Nephron progenitor cell (in vitro differentiated cells): ENCODE results near the gene OR1S2.

Source experiments
- DNase-seq: peaks from one replicate; pipeline ENCODE4 v3.0.0; 2021
- H3K27ac Mint-ChIP-seq: 2 replicates; pipeline ENCODE4 v1.8.0; 2021; ENCODE audit warnings: mild to moderate bottlenecking, moderate library complexity, mixed read lengths
- H3K27me3 Mint-ChIP-seq: 2 replicates; pipeline ENCODE4 v1.8.0; 2021; ENCODE audit warnings: mild to moderate bottlenecking, low read depth, mixed read lengths; ENCODE audit not compliant: poor library complexity
- H3K36me3 Mint-ChIP-seq: 2 replicates; pipeline ENCODE4 v1.8.0; 2021; ENCODE audit warnings: low read depth, mixed read lengths
- H3K4me1 Mint-ChIP-seq: 2 replicates; pipeline ENCODE4 v1.8.0; 2021; ENCODE audit warnings: mixed read lengths
- H3K4me3 Mint-ChIP-seq: 2 replicates; pipeline ENCODE4 v1.8.0; 2021; ENCODE audit warnings: mild to moderate bottlenecking, moderate library complexity, mixed read lengths
- H3K9me3 Mint-ChIP-seq: 2 replicates; pipeline ENCODE4 v1.8.0; 2021; ENCODE audit warnings: mild to moderate bottlenecking, moderate library complexity, mixed read lengths
- TF ChIP-seq, protein P1 (sequence below): fragments of 200-600 bp; sonication (generic); IDR thresholded peaks from 2 replicates; pipeline ENCODE4 v1.5.0; 2021; ENCODE audit warnings: antibody characterized with exemption

The OR1S2 gene

DNA sequence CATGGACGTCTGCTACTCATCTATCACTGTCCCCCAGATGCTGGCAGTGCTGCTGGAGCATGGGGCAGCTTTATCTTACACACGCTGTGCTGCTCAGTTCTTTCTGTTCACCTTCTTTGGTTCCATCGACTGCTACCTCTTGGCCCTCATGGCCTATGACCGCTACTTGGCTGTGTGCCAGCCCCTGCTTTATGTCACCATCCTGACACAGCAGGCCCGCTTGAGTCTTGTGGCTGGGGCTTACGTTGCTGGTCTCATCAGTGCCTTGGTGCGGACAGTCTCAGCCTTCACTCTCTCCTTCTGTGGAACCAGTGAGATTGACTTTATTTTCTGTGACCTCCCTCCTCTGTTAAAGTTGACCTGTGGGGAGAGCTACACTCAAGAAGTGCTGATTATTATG lies 24.3 kb downstream of the OR1S2 start:
- H3K36me3 Mint-ChIP-seq = no peaks in the 10 kb centered on the region
- no peaks in the 10 kb centered on the region for H3K4me1 Mint-ChIP-seq
- peaks cover 4% of the 10 kb centered on the region for H3K9me3 Mint-ChIP-seq
- DNase-seq = no peak
- no peak overlapping the region for H3K4me3 Mint-ChIP-seq
- peaks cover 4% of the 10 kb centered on the region for H3K27me3 Mint-ChIP-seq
- H3K27ac Mint-ChIP-seq = no peak overlapping the region
- TF ChIP-seq, protein P1, sequence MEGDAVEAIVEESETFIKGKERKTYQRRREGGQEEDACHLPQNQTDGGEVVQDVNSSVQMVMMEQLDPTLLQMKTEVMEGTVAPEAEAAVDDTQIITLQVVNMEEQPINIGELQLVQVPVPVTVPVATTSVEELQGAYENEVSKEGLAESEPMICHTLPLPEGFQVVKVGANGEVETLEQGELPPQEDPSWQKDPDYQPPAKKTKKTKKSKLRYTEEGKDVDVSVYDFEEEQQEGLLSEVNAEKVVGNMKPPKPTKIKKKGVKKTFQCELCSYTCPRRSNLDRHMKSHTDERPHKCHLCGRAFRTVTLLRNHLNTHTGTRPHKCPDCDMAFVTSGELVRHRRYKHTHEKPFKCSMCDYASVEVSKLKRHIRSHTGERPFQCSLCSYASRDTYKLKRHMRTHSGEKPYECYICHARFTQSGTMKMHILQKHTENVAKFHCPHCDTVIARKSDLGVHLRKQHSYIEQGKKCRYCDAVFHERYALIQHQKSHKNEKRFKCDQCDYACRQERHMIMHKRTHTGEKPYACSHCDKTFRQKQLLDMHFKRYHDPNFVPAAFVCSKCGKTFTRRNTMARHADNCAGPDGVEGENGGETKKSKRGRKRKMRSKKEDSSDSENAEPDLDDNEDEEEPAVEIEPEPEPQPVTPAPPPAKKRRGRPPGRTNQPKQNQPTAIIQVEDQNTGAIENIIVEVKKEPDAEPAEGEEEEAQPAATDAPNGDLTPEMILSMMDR = no peak

DNA sequence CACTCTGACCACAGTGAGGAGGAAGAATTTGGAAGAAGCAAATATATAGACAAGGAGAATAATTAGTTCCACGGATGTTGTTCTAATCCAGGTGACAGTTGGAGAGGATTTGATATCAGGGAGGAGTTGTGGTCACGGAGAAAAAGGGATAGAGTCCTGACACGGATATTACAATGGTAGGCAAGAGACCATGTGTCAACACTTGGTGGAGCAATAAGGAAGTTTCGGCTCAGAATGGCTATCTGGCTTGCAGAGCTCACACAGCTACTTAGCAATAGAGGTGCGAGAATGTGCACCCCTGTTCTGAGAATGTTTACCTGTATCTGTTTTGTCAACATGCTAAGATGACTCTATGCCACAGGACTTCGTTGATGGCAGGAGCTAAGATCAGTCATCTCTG lies 25.5 kb downstream of the OR1S2 start:
- TF ChIP-seq, protein P1 = no peak
- no peaks in the 10 kb centered on the region for H3K4me1 Mint-ChIP-seq
- no peaks in the 10 kb centered on the region for H3K36me3 Mint-ChIP-seq
- no peak for DNase-seq
- H3K27ac Mint-ChIP-seq = no peak overlapping the region
- peaks cover 4% of the 10 kb centered on the region for H3K9me3 Mint-ChIP-seq
- peaks cover 8% of the 10 kb centered on the region for H3K27me3 Mint-ChIP-seq
- no peak overlapping the region for H3K4me3 Mint-ChIP-seq

DNA sequence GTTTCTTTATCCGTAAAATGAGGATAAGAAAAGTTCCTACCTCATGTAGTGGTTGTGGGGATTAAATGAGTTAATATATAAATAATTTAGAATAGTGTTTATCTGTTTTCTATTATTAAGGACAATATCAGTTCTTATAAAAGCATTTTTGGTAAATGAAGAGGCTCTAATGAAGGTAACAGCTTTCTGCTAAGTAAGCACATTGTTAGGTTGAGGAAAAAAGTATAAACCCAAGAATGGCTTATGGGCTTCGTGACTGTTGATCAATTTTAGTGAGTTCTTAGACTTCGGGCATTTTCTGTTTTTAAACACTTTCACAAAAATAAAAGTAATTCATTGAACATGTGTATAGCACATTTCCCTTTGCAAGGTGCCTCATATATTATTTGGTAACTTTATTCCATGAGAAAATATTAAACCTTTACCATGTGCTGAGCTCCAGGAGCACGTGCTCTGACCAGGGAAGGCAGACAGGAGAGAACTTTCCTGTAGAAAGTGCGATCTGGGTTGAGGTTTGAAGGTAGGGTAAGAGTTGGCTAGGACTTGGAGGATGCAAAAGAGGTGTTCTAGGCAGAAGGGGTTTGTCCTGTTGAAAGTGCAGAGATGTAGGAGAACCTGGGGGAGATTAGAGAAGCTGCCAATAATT lies 26.4 kb downstream of the OR1S2 start:
- peaks cover 8% of the 10 kb centered on the region for H3K27me3 Mint-ChIP-seq
- no peak for DNase-seq
- H3K9me3 Mint-ChIP-seq = peaks cover 4% of the 10 kb centered on the region
- H3K36me3 Mint-ChIP-seq = no peaks in the 10 kb centered on the region
- no peaks in the 10 kb centered on the region for H3K4me1 Mint-ChIP-seq
- TF ChIP-seq, protein P1 = no peak
- H3K4me3 Mint-ChIP-seq = no peak overlapping the region
- H3K27ac Mint-ChIP-seq = no peak overlapping the region

DNA sequence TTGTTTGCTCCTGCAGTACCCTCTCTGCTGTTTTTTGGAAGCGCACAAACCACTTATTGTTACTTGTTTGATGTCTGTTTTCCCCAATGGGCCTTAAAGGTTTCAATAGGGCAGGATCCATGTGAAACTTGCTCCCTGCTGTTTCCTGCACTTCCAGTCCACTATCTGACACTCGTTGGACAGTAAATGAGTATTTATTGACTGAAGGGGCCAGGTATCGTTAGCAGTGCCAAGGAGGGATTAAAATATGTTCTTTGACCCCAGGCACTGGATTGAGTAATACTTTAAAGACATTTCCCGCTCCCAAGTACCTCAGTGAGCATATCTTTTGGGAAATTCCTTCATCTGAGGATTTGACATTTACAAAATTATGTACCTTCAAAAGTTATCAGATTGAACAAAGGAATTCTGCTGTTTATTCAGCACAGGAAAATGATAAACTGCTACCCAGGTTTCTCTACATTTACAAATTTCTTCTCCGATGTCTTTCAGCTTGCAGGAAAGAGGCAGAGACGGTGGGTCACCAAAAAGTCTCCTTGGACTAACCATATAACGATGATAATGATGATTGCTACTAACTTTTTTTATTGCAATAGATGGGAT lies 38.3 kb downstream of the OR1S2 start:
- TF ChIP-seq, protein P1 = no peak
- Mint-ChIP-seq H3K4me3 (no peak overlapping the region), H3K9me3 (no peaks in the 10 kb centered on the region), H3K36me3 (no peaks in the 10 kb centered on the region), H3K27me3 (no peaks in the 10 kb centered on the region), H3K4me1 (peaks cover 20% of the 10 kb centered on the region), H3K27ac (peak overlapping the region; percentile 60)
- peak; percentile 8 for DNase-seq

DNA sequence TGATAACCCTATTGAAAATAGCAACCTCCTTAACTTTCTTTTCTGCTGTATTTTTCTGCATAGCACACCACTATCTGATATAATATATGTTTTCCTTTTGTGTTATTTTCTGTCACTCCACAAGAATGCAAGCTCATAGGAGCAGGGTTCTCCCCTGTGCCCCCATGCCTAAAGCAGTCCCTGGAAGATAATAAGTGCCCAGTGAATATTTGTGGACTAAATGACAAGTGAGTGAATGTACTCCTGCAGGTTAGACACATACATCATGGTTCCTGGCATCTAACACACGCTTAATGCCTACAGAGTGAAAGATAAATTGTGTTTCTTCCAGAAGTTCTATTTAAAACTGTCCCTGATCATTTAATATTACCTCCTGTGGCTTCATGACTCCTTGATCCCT lies 39.0 kb downstream of the OR1S2 start:
- peak overlapping the region; percentile 60 for H3K27ac Mint-ChIP-seq
- no peaks in the 10 kb centered on the region for H3K9me3 Mint-ChIP-seq
- TF ChIP-seq, protein P1 = no peak
- H3K36me3 Mint-ChIP-seq = no peaks in the 10 kb centered on the region
- no peak for DNase-seq
- no peaks in the 10 kb centered on the region for H3K27me3 Mint-ChIP-seq
- no peak overlapping the region for H3K4me3 Mint-ChIP-seq
- peaks cover 20% of the 10 kb centered on the region for H3K4me1 Mint-ChIP-seq

DNA sequence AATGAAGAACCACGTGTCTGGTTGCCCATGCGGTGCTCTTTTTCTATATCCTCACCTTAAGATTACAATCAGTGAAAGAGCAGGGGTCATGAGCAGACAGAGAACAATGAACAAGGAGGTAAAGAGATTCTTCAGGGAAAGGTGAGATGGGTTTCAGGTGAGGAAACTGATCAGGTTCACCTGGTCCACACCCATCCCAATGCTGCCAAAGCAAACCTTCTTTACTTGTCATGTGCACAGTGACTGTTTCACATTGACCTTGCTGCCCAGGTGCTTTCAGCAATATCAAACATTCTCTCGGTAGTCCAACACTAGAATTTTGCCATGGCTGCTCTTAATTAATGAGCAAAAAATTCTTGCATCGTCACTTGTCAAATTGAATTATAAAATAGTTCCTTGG lies 39.6 kb downstream of the OR1S2 start:
- no peak for DNase-seq
- H3K4me1 Mint-ChIP-seq = peaks cover 20% of the 10 kb centered on the region
- TF ChIP-seq, protein P1 = no peak
- no peak overlapping the region for H3K27ac Mint-ChIP-seq
- H3K9me3 Mint-ChIP-seq = peaks cover 3% of the 10 kb centered on the region
- H3K27me3 Mint-ChIP-seq = no peaks in the 10 kb centered on the region
- no peak overlapping the region for H3K4me3 Mint-ChIP-seq
- no peaks in the 10 kb centered on the region for H3K36me3 Mint-ChIP-seq
